GM21381 (cell line): ENCODE results near the gene SNCB.
A peak's percentile ranks its signal among the peaks of the same experiment; 100 is the strongest.

Source experiments
- ATAC-seq: cut with Tn5 transposase; IDR thresholded peaks from one replicate; pipeline ENCODE4 v1.9.1; 2021; ENCODE audit warnings: mild to moderate bottlenecking, moderate library complexity; ENCODE audit not compliant: unreplicated experiment

SNCB gene

GRCh38 chr5:176578391-176578808 is 51.9 kb downstream of the SNCB start:
- ATAC-seq = no peak

- ATAC-seq = no peak
These were observed 52.8 kb downstream of the SNCB start for GRCh38 chr5:176577312-176578176.

GRCh38 chr5:176575488-176576422 is 54.6 kb downstream of the SNCB start:
- no peak for ATAC-seq

- ATAC-seq = no peak
These were observed 55.3 kb downstream of the SNCB start for GRCh38 chr5:176575066-176575465.

GRCh38 chr5:176574297-176574591 is 56.1 kb downstream of the SNCB start:
- no peak for ATAC-seq

GRCh38 chr5:176573564-176574296 is 56.6 kb downstream of the SNCB start:
- peak; percentile 58 for ATAC-seq
